Stimulated activated CD4-positive, alpha-beta T cell treated with anti-CD3 and anti-CD28 coated beads, Interleukin-1b, Interleukin-23, amount 100 ng/mL, for 48 hours (primary cell): ENCODE measurements around the gene SMYD2.

Experiments used
- DNase-seq: peaks from one replicate; pipeline ENCODE4 v3.0.0-alpha.2; 2020

SMYD2 gene, protein sequence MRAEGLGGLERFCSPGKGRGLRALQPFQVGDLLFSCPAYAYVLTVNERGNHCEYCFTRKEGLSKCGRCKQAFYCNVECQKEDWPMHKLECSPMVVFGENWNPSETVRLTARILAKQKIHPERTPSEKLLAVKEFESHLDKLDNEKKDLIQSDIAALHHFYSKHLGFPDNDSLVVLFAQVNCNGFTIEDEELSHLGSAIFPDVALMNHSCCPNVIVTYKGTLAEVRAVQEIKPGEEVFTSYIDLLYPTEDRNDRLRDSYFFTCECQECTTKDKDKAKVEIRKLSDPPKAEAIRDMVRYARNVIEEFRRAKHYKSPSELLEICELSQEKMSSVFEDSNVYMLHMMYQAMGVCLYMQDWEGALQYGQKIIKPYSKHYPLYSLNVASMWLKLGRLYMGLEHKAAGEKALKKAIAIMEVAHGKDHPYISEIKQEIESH

DNA sequence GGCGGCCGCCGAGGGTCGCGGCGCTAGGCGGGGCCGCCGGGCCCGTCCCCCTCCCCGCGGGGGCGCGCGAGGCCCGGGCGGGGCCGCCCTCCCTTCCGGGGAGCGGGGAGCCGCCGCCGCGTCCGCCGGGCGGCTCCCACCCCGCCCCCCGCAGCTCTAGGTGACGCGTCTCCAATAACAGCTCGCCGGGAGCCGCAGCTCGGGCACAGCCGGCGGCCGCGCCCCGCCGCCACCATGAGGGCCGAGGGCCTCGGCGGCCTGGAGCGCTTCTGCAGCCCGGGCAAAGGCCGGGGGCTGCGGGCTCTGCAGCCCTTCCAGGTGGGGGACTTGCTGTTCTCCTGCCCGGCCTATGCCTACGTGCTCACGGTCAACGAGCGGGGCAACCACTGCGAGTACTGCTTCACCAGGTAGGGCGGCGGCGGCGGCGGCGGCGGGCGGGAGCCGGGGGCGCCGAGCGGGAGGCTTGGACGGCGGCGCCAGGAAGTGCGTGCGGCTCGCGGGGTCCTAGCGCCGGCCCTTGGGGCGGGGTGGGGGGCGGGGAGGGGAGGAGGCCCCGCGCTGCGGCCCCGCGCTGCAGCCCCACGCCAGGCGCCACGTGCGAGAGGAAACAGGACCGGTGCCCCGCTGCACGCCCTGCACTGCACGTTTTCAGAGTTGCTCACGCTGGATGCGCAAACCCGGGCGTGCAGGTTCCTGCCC is at the start of gene SMYD2:
TSS of gene SMYD2 (plus strand) at position 139 of the 699 bp plus-strand sequence. CDS start at position 235, 96 bp downstream.
- DNase-seq, result peak; percentile 70

DNA sequence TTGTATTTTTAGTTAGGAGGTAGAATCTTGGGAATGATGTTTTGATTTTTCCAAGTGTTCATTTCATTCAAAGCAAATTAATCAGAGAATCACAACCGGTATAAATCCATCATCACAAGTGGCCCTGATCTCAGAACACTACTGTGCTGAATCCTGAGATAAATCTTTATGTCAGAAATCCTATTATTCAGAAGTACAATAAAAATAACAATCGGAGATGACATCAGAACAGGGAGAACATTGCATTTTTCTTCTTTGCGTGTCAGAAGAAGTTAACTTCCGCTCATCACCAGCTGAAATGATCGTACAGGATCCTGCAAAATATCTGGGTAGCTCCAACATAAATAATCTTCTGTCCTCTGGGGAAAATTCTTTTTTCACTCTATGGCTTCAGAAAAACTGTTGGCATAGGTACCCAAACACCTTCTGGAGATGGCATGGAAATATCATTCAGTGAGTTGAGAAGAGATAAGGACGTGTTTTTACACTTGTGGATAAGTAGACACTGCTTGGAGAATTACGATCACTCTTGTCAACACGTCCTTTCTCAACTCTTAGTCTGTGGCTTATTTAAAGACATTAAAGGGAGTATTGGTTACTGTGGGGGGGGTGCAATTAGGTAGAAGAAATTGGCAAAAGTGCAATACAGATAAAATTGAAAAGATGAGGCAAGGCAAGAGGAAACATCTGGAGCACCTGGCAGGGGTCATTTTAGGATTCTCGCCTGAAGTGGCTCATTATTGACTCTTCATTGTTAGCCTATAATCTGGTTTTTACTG is 46.9 kb upstream of the SMYD2 start:
- no peak for DNase-seq

DNA sequence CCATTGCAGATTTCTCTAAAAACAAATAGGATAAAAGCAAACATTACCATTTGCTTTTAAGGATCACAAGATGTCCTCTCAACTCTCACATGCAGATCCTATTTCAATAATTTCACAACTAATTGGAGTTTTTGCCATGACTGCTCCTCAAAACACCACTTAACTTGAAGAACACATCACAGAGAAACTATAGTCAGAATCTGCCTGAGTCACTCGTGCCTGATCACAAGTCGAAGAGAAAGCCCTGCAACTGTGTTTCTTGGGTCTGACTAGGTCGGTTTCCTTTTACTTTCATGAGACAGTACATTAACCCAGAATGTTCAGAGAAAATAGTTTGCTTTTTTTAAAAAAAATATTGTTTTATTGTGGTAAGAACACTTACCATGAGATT is 46.3 kb upstream of the SMYD2 start:
- no peak for DNase-seq

DNA sequence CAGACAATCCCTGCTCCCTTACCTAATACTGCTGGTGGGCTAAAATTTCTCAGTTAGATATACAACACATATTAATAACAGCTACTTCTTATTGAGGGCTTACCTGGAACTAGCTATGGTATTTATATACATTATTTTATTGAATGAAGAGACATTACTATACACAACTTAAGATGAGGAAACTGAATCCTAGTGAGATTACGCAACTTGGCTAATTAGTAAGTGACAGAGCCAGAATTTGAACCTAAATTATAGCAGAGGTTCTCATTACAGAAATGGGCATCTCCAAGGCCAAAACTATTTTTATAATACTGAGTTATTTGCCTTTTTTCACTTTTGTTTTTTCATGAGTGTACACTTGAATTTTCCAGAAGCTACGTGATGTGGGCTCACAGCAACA is 44.5 kb upstream of the SMYD2 start:
- DNase-seq, result no peak

DNA sequence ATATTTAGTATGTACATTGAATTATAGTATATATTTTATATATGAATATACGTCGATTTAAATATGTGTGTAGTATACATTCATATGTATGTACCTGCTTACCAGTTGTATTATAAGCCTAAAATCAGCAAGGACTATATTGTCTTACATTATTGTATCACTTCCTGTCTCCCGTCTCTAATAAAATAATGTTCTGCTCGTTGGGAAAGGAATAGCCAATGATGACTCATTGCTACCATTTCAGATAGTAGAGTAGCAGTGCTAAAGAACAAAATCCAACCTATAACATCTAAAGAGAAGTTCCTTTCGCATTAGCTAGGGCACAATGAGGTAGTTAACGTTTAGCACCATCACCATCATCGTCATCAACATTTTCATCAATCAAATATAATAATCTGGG is 39.9 kb upstream of the SMYD2 start:
- DNase-seq, result no peak

DNA sequence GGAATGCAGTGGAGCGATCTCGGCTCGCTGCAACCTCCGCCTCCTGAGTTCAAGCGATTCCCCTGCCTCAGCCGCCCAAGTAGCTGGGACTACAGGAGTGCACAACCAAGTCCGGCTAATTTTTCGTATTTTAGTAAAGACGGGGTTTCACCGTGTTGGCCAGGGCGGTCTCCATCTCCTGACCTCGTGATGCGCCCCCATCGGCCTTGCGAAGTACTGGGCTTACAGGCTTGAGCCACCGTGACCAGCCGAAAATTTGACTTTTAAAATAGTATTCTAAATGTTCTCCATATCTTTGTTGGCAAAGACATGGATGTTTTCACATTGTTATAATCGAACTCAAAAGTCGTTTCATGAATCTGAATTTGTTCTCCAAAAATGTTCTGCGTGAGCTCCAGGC is 36.7 kb upstream of the SMYD2 start:
- DNase-seq, result no peak

DNA sequence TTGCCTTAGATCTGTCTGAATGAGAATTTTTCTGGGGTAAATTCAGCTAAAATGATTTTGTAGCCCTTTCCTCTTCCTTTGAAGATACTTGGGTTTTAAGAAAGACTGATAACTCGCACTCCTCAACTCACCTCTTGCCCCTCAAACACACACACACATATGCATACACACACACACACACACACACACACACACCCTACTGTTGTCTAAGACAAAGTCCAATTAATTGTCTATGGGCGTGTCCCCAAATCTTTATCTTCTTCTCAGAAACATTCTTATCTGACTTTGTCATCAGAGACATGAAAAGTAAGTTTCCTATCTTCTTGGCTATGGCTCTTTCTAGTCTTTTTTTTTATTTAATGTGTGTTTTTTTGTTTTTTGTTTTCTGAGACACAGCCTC is 36.1 kb upstream of the SMYD2 start:
- no peak for DNase-seq

DNA sequence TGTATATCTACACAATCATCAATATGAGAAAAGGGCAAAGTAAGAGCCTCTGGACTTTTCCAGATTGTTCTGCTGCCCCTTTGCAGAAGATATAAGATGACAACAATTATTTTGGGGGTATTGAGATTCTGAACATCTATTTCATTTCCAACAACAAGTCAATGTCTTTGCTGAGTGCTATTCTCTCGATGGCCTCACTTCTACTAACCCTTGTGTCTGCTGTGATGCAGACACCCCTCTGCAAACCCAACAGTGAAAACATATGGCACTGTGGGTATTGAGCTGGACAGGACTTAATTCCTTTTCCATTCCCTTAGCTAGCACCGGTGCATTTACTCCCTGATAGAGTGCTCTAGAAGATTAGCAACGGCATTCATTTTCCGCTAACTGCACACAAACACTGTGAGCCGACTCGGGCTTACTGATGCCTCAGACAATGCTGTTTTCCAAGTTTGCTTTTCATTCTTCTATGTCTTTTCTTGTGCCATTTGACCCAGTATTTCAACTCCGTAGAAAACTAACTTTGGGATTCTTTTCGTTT is 33.4 kb upstream of the SMYD2 start:
- no peak for DNase-seq

DNA sequence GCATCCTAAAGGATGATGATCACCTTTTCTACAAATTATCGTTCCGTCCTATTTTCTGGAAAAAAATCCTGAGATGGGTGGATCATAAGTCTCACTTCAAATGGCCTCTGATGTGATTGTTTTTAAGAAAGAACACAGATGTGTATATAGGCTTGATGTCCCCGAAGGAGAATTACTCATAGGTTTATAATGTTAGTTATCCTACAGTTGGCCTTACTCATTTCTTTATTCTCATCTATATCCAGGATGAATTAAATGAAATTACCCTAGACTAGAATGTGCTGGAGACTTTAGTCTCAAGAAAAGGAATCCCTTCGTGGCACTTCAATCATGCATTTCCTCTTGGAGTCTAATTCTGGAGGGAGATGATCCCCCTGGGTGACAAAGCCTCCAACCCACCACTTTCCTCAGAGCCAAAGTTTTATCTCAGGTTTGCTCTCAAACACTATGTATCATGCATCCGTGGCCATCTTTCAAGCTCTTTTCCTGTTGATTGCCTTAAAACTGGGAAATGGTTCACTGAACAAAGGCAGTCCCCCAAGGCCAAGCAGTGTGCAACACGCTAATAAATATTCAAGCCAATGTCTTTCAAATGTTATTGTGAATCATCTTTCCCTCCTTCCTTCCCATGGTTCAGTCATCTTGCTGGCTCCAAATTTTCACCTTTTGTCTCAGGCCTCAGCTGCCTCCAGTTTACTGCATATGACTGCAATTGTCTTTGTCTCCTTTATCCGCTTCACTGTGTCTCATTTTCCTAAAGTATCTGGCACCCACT is 32.5 kb upstream of the SMYD2 start:
- DNase-seq, result no peak

DNA sequence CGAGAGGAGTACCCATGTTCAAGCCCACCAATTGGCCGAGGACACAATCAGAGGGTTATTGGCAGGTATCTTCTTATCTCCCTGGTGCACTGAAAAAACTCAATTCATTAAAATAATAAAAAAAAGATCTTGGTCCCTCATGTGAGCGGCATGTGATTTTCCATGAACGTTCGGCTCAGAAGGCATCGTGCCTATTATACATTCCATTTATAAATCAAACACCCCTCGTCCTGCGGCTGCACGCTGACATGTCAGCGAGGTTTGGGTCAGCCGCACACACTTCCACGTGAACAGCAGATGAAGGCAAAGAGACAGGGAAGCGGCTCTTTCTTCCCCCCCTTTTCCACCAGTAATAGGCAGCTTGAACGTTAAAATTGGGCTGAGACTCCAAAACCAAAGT is 31.3 kb upstream of the SMYD2 start:
- no peak for DNase-seq

DNA sequence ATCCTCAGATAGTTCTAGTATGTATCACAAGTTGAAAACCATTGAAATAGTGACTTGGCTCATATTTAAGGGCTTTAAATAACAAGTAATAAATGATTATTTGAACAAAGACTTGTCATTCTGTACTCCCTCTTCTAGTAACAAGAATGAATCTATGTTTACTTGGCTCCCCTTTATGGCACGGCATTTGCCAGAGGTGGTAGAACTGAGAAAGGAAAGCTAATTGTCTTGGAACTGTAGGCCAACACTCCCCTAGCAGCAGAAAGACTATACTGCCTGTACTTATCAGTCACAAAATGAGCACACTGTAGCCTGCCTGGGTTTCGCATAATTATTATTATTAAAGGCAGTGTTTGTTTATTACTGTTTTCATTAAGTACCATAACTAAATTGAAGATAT is 29.6 kb upstream of the SMYD2 start:
- no peak for DNase-seq

DNA sequence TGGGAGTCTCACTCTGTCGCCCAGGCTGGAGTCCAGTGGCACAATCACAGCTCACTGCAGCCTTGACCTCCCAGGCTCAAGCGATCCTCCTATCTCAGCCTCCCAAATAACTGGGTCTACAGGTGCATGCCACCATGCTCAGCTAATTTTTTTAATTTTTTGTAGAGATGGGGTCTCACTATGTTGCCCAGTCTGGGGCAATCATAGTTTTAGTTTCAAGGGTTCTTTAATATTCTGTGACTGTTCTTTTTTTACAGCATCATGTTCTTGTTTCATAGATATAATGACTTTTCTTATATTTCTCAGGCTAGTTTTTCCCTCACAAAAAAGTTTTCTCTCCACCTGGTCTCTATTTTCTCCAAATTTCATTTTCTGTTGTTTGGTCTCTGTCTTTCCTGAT is 25.4 kb upstream of the SMYD2 start:
- no peak for DNase-seq

DNA sequence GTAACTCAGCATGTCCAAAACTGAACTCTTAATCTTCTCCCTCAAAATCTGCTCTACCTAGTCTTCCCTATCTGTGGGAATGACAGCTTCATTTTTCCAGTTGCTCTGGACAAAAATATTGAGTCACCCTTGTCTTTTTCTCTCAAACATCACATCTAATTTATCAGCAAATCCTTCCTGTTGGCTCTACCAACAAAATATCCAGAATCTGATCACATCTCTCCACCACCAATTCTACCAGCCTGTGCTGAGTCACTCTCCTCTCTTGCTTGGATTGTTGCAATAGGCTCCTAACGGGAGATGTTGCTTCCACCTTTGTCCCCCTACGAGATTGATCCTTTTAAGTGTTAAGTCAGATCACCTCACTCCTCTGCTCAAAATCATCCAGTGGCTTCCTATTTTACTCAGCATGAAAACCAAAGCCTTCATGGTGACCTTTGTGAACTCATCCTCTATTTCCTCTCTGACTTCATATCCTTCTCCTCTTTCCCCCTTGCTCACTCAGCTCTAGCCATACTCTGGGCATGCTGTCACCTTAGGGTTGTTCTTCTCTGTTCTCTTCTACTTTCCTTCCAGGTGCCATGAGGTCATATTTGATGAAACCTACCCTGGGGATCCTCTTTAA is 21.5 kb upstream of the SMYD2 start:
- DNase-seq, result peak; percentile 24

DNA sequence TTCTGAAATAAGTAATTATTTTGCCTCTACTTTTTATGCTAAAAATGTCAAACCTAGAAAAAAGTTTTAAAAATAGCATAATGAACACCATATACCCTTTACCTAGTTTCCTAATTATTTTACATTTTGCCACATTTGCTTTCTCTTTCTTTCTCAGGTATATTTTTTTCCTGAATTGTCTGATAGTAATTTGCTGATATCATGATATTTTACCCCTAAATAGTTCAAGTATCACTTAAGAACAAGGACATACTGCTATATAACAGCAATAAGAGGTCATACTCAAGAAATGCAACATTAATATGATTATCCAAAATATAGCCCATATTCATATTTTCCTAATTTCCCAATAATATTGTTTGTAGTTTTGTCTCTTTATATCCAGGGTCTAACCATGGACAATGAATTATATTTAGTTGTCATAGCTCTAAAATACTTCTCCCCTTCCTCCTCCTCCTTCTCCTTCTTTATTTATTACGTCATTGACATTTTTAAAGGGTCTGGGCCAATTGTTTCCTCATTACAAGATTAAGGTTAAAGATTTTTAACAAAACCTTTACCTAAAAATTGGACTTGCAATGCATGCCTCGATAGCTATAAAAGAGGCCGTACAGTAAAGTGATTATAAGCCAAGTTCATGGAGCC is 20.3 kb upstream of the SMYD2 start:
- DNase-seq, result no peak

DNA sequence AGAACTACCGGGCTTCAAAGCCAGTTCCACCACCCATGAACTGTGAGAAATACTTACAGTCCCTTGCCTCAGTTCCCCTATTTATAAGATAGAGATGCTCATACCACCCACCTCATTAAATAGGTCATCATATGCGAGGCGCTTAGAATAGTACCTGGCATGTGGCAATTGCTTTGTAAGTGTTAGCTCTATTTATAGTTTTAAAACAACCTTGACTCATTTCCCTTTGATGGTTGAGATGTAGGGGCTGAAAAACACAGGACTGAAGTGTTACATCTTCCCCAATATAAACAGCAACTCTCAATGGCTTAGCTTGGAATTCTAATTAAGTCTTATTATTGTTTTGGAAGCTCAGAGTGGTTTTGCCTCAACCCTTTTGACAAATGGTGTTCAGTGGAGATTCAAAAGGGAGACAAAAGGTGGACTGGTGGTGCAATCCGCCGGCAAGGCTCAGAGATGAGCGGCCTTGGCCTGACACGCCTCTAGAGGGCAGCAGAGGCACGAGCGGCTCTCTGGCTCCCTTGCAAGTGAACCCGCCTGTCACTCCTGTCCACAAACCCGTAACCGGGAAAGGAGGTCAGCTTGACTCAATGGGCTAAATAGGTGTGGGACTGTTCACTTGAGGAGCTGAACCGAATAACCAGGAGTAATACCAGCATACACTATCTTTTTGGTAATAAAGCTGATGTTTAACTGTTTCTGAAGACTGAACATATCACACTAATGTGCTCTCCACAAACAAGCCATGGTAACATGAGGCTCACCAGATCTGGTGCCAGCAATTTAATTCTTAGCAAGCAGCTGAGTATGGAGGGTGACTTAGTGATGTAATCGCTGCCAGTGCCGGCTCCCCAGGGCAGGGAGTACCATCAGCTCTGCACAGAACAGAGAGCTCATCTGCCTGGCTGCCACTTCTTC is 19.5 kb upstream of the SMYD2 start:
- DNase-seq, result peak; percentile 82

DNA sequence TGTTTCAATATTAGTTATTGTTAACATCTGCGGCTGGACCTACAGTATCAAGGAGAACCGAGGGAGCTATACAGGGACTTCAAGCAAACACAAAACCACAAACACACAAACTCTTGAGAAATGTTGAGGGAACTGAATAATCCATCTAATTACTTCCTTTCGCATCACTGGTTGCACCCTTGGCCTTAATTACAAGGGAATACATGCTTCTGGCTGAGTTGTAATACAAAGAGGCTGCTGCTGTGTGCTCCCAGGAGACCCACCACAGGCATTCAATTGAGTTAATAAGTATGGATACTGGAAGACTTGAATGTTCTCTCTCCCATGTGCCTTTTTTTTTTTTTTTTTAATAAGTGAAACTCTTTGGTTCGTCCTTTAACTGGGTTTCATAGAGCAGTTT is 16.8 kb upstream of the SMYD2 start:
- no peak for DNase-seq

DNA sequence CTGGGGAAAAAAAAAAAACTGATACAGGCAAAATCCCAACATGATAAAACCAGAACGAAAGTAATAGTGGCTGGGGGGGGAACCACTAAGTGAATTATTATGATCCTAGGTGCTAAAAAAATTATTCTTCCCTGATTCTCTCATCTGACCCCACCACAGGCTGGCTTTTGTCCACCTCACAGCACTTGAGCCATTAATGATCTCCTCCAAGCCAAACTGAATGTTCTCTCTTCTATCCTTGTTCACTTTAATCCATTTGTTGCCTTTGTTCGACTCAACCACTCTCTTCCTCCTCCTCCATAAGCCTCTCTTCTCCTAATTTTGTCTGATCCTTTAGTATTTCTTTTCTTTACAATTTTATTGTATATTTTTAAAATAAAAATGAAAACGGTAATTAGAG is 16.0 kb upstream of the SMYD2 start:
- DNase-seq, result no peak

DNA sequence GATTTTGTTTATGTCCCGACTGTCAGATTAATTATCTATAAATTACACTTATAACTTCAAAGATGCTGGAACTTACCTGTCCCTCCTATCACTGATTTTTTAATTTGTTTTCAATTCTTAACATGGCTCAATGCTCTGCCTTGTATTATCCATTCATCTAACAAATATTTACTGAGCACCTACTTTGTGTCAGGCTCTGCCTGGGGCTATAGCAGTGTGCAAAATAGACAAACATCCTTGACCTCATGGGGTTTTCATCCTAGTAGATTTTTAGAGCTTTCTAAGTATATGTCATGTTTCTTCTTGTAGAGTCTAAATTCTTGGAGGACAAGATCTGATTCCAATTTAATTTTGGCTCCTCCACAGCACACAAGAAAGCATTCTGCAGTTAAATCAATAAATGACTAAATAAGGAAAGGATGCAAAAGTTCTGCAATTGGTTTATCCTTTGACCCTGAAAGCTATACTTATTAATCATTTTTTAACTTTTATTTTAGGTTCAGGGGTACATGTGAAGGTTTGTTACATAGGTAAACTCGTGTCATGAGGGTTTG is 10.8 kb upstream of the SMYD2 start:
- DNase-seq, result no peak

DNA sequence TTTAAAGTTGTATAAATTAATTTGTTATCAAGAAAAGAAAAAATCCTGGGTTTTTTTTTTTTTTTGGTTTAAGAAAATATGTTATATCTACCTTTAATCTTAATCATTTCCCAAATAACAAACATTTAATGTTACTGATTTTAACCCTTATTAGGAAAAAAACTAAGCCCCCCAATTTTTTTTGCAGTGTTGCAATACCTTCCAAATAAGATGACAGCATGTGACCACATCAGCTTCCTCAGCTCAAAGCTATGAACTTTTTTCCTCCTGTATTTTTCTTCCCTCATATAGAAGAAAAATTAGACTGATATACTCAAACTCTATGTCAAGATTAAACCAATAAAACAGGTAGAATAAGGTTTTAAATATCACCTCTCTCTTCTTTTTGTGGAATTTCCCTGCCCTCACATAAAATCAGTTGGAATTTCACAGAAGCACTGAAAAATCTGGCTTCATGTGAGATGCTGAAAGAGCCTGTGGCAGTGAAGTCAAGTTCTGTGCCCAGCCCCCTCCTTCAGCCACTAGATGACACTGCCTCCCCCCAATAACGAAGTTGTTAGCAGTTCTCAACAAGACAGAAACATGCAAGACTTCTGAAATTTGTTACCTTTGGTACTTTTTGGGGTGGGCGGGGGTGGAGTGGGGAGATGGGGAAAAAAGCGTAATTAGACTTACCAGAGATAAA is 9.6 kb upstream of the SMYD2 start:
- DNase-seq, result no peak
